Stimulated activated CD4-positive, alpha-beta T cell treated with anti-CD3 and anti-CD28 coated beads, TNF-alpha, amount 100 ng/mL, for 4 hours (primary cell): ENCODE measurements around the gene FAM131C.
"Not testable (repeated sequence)": the region's sequence is repeated elsewhere in the genome, so short reads cannot be mapped to it uniquely, and the experiment has no call there.

Source experiments
- DNase-seq, 3 experiments: peaks; one replicate each; pipeline ENCODE4 v3.0.0-alpha.2; 2020; ENCODE audit warnings: low read depth in 3 of 3

Gene FAM131C

GRCh38 chr1:16033103-16033632, 40.3 kb downstream of the FAM131C start:
- DNase-seq, result not testable (repeated sequence)

- DNase-seq, result no peak
These were observed 40.9 kb downstream of the FAM131C start for GRCh38 chr1:16032388-16033102.

DNA sequence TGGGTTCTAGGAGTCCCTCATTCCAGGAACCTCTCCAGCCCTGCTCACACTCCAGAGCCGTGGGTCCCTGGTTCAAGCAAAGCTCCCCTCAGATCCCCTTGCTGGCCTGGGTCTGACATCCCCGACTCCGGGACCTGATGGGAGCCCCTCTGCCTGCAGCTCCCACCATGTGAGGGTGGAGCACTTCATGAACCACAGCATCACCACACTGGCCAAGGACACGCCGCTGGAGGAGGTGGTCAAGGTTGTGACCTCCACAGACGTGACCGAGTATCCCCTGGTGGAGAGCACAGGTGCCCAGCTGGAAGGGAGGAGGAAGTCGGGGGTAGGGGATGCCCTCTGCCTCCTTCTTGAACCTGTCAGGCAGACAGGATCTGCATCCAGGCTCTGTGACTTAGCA, 41.9 kb downstream of the FAM131C start:
- DNase-seq, result no peak

DNA sequence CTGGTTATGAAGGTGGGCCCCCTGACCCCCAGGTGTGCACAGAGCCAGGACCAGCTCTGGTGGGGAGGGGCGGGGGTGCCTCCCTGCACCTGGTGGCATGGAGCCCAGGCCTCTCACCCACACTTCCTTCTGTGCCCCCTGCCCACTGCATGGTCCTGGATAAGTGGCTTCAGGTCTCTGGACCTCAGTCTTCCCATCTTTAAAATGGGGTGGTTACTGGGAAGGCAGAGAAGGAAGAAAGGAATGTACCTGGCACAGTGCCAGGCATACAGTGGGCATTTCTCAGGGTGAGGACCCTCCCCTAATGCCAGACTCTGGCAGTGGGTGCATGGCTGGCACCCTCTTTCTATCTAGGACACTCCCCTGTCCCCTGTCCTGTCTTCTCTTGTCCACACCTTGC, 44.2 kb downstream of the FAM131C start:
- DNase-seq, result no peak

GRCh38 chr1:16029003-16029268, 44.5 kb downstream of the FAM131C start:
- DNase-seq, result not testable (repeated sequence)

DNA sequence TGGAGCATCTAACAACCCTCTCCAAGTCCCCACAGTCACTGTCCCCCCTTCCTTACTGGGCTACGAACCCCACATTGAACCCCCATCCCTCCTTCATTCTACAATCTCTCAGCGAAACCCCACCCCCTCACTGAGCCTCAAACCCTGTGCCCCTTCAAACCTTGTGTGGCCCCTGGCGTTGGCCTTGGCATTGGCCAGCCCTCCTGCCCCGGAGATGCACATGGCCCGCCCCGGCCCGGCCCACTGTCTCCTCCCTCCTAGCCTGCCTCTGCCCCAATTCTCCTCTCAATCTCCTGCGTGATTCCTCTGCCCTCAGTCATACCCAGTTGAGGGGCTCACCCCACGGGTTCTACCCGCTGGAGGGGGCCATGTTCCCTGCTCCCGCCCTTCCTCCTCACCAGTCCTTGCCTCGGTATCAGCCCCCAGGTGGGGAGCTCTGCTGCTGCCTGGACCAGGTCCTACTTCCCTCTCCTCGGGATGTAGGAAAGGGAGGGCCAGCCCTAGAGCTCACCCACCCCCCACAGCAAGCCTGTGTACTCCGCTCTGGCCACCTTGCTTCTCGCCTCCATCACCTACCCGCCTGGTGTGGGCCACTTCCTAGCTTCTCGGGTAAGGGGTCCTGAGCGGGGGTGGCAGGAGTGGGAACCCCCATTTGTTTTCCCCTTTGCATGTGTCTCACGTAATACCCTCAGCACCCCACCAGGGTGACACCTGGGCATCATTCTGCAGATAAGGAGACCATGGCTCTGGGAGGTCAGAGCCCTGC, 45.0 kb downstream of the FAM131C start:
- no peak for DNase-seq

GRCh38 chr1:16026723-16027484, 46.5 kb downstream of the FAM131C start:
- peak; percentile 20 to 26 (median 21) for DNase-seq

DNA sequence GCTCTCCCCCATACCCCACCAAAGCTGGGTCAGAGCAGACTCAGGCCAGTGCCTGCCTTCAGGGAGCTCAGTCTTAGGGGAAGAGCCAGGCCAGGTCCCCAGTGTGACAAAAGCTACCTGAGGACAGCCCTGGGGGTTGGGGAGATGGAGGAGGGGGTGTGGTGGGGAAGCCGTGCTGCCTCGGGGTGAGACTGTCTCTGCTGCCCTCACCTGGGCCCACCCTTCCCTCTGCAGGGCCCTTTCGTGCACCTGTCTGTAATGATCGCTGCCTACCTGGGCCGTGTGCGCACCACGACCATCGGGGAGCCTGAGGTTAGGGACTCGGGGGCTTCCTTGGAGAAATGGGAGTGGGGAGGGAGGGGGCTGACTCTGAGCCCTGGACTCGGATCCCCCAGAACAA, 47.1 kb downstream of the FAM131C start:
- DNase-seq, result not testable (repeated sequence)

DNA sequence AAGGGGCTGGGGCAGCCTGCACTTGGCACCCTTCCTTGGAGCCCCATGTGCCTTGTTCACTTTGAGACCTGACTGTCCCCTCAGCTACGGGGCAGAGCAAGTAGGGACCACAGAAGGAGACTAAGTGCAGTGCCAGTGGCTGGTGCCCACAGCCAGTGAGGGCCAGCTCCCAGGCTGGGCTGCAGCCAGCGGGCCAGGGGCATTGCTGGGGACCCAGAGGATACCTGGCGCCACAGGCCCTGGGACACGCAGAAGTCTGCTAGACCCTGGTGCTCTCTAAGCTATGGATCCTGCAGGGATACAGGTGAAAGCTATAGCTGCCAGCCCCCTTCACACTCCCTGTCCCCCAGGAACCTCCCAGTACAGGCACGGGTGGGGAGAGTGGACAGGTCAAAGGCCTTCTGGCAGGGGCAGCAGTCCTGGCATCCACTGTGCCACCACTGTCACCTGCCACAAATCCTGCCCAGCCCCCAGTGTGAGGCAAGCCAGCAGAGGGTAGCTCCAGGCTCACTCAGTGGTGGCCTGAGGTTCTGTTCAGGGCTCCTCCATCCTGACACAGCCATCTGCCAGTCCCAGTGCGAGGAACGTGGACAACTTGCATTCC, 50.3 kb downstream of the FAM131C start:
- no peak for DNase-seq

- DNase-seq, result no peak
These were observed 51.1 kb downstream of the FAM131C start for GRCh38 chr1:16022393-16022792.

DNA sequence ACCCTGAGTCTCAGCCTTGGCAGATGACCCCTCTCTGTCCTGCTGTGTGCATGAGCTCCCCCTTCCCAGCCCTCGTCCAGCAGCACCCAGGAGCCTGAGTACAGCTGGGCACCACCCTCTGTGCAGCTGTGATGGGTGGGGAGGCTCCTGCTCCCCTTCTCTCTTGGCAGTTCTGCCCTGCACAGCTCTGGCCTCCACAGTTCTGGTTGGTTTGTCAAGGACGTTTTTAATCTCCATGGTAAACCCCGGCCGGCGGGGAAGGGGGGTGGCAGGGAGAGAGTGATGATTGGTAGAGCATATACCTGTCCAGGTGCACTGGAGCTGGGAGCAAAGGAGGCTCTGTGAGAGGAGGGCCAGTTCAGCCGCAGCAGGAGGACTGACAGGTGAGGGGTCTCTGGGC, 51.8 kb downstream of the FAM131C start, which contains the start of gene CLCNKA:
CLCNKA (plus strand) TSS at position 356 of the 400 bp plus-strand sequence. CDS start 584 bp downstream, outside the sequence.
- no peak for DNase-seq

GRCh38 chr1:16020878-16021277, 52.6 kb downstream of the FAM131C start:
- not testable (repeated sequence) for DNase-seq

DNA sequence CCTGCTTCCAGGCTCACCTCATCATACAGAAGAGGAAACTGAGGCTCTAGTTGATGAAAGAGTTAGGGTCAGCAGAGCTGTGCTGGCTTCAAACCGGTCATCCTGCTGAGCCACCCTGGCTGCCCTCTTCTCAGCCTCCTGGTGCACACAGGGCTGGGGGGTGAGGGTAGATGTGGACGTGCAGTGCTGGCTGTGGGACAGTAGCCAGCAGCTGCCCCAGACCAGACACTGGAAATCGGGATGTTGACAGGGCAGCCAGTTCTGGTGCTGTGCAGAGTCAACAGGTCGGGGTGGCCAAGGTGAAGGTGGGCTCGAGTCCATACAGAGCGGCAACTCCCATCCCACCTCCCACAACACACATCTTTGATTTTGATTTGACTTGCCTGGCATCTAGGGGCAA, 53.1 kb downstream of the FAM131C start:
- no peak for DNase-seq

DNA sequence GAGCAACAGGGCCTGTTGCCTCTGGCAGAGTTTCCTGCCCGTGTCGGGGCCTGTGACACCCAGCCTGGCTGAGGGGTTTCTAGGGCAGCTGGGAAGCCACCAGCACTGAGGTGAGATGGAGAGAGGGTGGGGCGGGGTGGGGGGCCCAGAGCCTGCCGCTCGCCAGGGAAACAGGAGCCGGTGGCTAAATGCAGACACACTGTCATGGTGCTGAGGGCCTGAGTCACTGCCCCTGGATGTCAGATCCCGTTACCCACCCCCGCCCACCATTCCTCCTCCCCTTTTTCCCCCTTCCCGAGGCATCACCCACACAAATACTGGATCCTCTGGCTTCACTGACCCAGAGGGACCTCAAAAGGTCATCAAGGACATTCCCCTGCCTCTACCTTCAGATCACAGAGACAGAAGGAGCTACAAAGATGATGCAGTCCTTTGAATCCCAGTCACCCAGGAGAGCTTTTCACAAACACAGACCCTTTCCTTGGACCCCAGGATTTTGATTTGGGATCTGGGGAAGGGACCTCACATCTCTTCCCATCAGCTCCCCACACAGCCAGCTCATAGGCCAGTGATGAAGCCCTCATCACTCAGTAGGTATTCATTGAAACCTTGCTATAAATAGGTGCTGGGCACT, 53.7 kb downstream of the FAM131C start:
- no peak for DNase-seq

- DNase-seq, result no peak
These were observed 54.5 kb downstream of the FAM131C start for GRCh38 chr1:16018749-16019643.

GRCh38 chr1:16018308-16018707, 55.1 kb downstream of the FAM131C start:
- DNase-seq, result no peak

DNA sequence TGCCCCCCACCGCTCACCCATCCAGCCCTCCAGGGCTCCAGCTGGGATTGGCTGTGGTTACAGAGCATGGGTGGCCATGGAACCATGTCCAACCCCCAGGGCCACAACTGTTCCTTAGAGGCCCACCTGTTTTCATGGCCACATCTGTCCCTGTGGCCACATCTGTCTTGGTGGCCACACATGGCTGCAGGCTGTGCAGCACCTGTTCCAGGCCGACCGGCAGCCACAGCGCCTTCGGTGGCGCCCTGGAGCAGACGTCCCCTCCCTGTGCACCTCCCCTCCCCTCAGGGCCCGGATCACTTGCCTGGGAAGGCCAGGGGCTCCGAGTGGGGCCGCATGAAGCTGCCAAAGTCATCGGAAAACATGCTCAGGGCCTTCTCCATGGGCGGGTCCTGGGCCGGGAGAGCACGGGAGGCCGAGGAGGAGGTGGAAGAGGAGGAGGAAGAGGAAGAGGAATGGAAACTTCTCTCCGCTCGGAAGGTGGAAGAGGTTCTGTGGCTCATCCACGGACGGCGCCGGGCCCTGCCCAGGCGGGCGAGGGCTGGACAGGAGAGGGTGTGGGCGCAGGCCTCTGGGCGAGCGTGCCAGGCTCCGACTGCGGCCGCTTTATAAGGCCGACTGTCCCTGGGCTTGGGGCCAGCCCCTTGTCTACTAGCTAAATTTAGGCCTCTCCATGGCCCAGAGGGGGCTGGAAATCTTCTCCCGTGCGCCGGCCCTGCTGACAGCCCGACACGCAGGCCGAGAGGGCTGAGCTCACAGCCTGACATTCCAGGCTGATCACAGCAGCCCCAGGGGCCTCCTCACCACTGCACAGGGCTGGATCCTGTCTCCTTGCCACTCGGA, 55.8 kb downstream of the FAM131C start, which contains the start of gene HSPB7:
HSPB7 (minus strand) TSS at position 583 of the 843 bp plus-strand sequence; CDS start at position 503, 80 bp downstream.
- no peak for DNase-seq

GRCh38 chr1:16017076-16017460, 56.4 kb downstream of the FAM131C start:
- DNase-seq, result no peak
